Heart right ventricle (tissue), 16 donors: ENCODE data around the gene PRSS22. TPM values are rescaled to one million over a fixed set of nuclear protein-coding genes. Genes with fewer than 3 reads are reported as not detected.

ENCODE experiments used
- ATAC-seq, 8 donors: fragments of 200-7000 bp; cut with Tn5 transposase; one replicate each; pipeline ENCODE4 v1.9.1; 2020; ENCODE audit warnings: mild to moderate bottlenecking in 8 of 8, moderate library complexity in 8 of 8, moderate number of reproducible peaks in 1 of 8
- DNase-seq, 2 donors: peaks; one replicate each; pipeline ENCODE4 v3.0.0-alpha.2; 2020
- H3K27ac ChIP-seq, 10 donors: fragments of 200-600 bp; sonication (generic) in 2 of 10; one replicate each; pipeline versions ENCODE4 v1.5.0 to v1.8.0; 2020 to 2022; ENCODE audit warnings: mild to moderate bottlenecking in 3 of 10
- H3K27me3 ChIP-seq, 7 donors: fragments of 200-600 bp; one replicate each; pipeline ENCODE4 v1.8.0; 2021 to 2022; ENCODE audit warnings: mild to moderate bottlenecking in 2 of 7
- H3K36me3 ChIP-seq, 9 donors: fragments of 200-600 bp; sonication (generic) in 1 of 9; one replicate each; pipeline versions ENCODE4 v1.5.0 to v1.8.0; 2020 to 2022; ENCODE audit warnings: mild to moderate bottlenecking in 2 of 9
- H3K4me1 ChIP-seq, 9 donors: fragments of 200-600 bp; sonication (generic) in 1 of 9; one replicate each; pipeline versions ENCODE4 v1.5.0 to v1.8.0; 2020 to 2022; ENCODE audit warnings: mild to moderate bottlenecking in 4 of 9
- H3K4me3 ChIP-seq, 10 donors: fragments of 200-600 bp; sonication (generic) in 2 of 10; one replicate each; pipeline versions ENCODE4 v1.5.0 to v1.8.0; 2020 to 2022; ENCODE audit warnings: mild to moderate bottlenecking in 7 of 10, moderate library complexity in 2 of 10
- H3K9me3 ChIP-seq, 11 donors: fragments of 200-600 bp in 10 of 11; sonication (generic) in 2 of 11; one replicate each; pipeline versions ENCODE4 v1.5.0 to v1.8.0; 2013 to 2022; ENCODE audit warnings: mild to moderate bottlenecking in 2 of 11, control low read depth in 1 of 11, moderate library complexity in 1 of 11
- WGBS, 2 donors: extraction: QIAGEN DNeasy Blood & Tissue Kit; methylation state at CpG; one replicate each; pipeline ENCODE4 v1.1.7; 2013; ENCODE audit warnings: inconsistent platforms in 1 of 2; 5-methylcytosine and 5-hydroxymethylcytosine counted together
- intact Hi-C, 10 donors: fragments of 100-400 bp; cut with DNase I; formaldehyde crosslinking; loops; one replicate each; pipeline versions ENCODE4 v1.11.1 to v1.14.2; 2022
- polyA plus RNA-seq, 2 donors: library from polyadenylated mRNA; stranded (reverse); fragments of 200-250 nt; gene quantifications; one replicate each; pipeline ENCODE4 v1.2.3, GENCODE V29; 2013
- total RNA-seq, 10 donors: library from RNA; stranded (reverse); fragmentation: NEBNext Ultra II Directional in 3 of 10; extraction: Animal tissue kit (Norgen Biotek cat#: 25700) in 3 of 10; gene quantifications; one replicate each; pipeline versions ENCODE4 v1.2.1 to v1.2.4, GENCODE V29; 2021 to 2023
- TF ChIP-seq, protein P1 (sequence below), 9 donors: fragments of 200-600 bp; sonication (generic) in 2 of 9; IDR thresholded peaks; one replicate each; pipeline versions ENCODE4 v1.5.0 to v1.8.0; 2021 to 2022; ENCODE audit warnings: antibody characterized with exemption in 9 of 9, mild to moderate bottlenecking in 5 of 9, moderate library complexity in 1 of 9
- donor health status: Arrhythmogenic right ventricular cardiomyopathy.
- donor health status: ischemic (EF 13 %, LVEDD 7.1; RV severe dilation, severe dysfunction).
- donor health status: healthy with polysubstance abuse.
- donor health status: DM: no; HTN: yes; CAD: no.
- donor health status: DM: no; HTN: no; CAD: no.
- donor health status: ischemic (EF 25% LVEDD 6.9; RV normal size, moderate dysfunction).
- donor health status: ischemic (EF 25% LVEDD 5.7; RV mildly dilated, moderate dysfunction).
- donor health status: healthy.
- donor health status: DM: yes; HTN: yes; CAD: no.
- donor health status: Ischemic cardiomyopathy.
- donor health status: ischemic (EF 35%, LVEDD 5.7; RV mildly dilated, moderate dysfunction).
- donor health status: nonischemic (EF 11% LVEDD 7.7; RV severe dilation, severe dysfunction).
- donor health status: DM: yes; HTN: yes; CAD: no.
- donor health status: PGD.
- donor health status: ischemic (EF 29% LVEDD 5.4; RV normal size, mild dysfunction).
- donor health status: nonischemic (EF 23%, LVEDD 6.1; RV moderate dilation, normal function).

Gene PRSS22
- total and polyA plus RNA-seq, 12 donors: 0.21 TPM; not detected in 11

DNA sequence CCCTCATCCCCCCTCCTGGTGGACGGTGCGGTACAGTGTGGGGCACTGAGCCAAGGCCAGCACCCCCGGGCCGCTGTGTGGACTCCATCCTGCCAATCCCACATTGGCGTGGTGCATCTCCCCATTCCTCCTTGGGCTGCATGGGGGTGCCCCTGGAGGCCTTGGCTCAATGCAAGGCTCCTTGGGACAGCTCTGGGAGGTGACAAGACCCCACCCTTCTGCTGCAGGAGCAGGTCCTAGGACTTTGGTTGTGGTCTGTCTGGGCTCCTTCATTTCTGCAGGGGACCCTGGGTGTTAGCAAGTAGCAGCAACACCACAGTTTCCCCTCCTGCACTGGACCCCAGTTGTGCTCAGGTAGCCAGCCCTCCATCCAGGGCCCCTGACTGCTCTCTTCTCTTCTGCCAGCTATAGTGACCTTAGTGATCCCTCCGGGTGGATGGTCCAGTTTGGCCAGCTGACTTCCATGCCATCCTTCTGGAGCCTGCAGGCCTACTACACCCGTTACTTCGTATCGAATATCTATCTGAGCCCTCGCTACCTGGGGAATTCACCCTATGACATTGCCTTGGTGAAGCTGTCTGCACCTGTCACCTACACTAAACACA lies 39.6 kb downstream of the PRSS22 start:
- Histone ChIP-seq H3K4me1 (no peaks in the 10 kb centered on the region), H3K4me3 (no peak overlapping the region), H3K9me3 (no peaks in the 10 kb centered on the region), H3K27me3 (peaks cover 0 to 67% (median 42%) of the 10 kb centered on the region in 7 donors), H3K27ac (no peak overlapping the region), H3K36me3 (no peaks in the 10 kb centered on the region)
- DNase-seq (no peak), ATAC-seq (no peak)
- TF ChIP-seq, protein P1, sequence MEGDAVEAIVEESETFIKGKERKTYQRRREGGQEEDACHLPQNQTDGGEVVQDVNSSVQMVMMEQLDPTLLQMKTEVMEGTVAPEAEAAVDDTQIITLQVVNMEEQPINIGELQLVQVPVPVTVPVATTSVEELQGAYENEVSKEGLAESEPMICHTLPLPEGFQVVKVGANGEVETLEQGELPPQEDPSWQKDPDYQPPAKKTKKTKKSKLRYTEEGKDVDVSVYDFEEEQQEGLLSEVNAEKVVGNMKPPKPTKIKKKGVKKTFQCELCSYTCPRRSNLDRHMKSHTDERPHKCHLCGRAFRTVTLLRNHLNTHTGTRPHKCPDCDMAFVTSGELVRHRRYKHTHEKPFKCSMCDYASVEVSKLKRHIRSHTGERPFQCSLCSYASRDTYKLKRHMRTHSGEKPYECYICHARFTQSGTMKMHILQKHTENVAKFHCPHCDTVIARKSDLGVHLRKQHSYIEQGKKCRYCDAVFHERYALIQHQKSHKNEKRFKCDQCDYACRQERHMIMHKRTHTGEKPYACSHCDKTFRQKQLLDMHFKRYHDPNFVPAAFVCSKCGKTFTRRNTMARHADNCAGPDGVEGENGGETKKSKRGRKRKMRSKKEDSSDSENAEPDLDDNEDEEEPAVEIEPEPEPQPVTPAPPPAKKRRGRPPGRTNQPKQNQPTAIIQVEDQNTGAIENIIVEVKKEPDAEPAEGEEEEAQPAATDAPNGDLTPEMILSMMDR (IDR thresholded peaks at IDR 0.05): no peak
- intact Hi-C loops: no loop called here
- 77 to 78% methylated on average over 10 of the region's 10 CpGs for WGBS, 2 donors

DNA sequence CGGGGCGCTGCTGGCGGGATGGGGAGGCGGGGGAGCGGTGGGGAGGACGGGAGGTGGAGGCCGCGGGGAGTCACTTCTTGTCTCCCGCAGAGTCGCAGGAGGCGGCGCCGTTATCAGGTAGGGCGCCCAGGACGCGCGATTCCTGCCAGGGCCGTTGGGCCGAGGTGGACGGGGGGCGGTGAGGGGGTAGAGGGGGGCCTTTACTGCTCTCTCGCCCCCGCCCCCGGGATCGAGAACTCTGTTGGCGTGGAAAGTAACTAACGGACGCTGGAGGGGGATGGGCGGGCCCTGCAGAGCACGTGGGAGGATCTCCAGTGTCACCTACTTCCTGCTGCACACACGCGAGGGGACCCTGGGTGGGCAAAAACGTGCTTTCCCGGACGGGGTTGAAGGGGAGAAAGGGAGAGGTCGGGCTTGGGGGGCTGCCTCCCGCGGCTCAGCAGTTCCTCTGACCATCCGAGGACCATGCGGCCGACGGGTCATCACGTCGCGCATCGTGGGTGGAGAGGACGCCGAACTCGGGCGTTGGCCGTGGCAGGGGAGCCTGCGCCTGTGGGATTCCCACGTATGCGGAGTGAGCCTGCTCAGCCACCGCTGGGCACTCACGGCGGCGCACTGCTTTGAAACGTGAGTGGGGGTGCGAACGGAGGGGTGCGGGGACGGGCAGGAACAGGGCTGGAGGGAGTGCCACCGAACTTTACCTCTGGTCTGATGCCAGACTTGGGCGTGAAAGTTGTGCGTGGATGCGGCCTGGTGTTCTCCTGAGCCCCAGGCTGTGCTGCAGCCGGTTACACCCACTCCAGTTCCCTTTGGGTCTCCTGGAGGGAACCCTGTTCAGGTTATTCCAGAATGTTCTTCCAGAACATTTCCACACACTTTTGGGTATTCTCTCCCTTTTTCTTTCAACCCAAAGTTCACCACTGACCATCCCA lies 40.4 kb downstream of the PRSS22 start:
- TF ChIP-seq, protein P1 (IDR thresholded peaks at IDR 0.05): no peak
- Histone ChIP-seq H3K27me3 (peaks cover 0 to 70% (median 42%) of the 10 kb centered on the region in 7 donors), H3K9me3 (no peaks in the 10 kb centered on the region), H3K4me1 (no peaks in the 10 kb centered on the region), H3K36me3 (no peaks in the 10 kb centered on the region), H3K27ac (no peak overlapping the region), H3K4me3 (no peak overlapping the region)
- 65 to 74% methylated on average over 66 to 68 of the region's 68 CpGs for WGBS, 2 donors
- ATAC-seq (no peak), DNase-seq (no peak)
- intact Hi-C loops: no loop called here

DNA sequence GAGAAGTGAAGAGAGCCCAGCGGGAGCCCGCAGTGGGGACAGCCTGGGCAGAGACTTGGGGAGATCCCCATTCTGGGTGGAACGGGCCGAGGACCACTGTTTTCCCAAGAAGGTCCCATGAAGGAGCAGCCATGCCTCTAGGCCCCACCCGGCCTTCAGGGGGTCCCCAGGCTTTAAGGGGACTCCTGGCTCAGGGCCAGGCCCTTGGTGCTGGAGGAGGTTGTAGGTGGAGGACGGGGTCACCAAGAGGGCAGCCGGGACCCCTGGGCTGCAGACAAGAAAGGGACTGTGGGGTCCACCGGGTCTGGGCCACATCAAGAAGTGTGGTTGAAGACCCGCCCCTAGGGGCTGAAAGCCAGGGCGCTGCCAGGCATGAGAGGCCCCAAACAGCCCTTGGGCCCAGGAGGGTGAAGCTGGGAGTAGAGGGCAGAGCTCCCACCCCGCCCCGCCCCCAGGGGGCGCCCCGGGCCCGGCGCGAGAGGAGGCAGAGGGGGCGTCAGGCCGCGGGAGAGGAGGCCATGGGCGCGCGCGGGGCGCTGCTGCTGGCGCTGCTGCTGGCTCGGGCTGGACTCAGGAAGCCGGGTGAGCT lies 41.1 kb downstream of the PRSS22 start, which contains the start of gene PRSS21:
Gene PRSS21 (plus strand): TSS at position 487 of the 589 bp plus-strand sequence. CDS start 32 bp downstream, at position 519.
- Histone ChIP-seq H3K27me3 (peaks cover 0 to 75% (median 45%) of the 10 kb centered on the region in 7 donors), H3K27ac (no peak within 1 kb of the TSS), H3K36me3 (no peaks in the 10 kb centered on the region), H3K4me3 (no peak within 1 kb of the TSS), H3K4me1 (peaks cover 0 to 3% (median 0%) of the 10 kb centered on the region in 9 donors), H3K9me3 (no peaks in the 10 kb centered on the region)
- ATAC-seq (no peak), DNase-seq (no peak)
- WGBS, 2 donors: 63 to 64% methylated on average over 28 of the region's 28 CpGs
- intact Hi-C loops: no loop called here
- TF ChIP-seq, protein P1 (IDR thresholded peaks at IDR 0.05): no peak

DNA sequence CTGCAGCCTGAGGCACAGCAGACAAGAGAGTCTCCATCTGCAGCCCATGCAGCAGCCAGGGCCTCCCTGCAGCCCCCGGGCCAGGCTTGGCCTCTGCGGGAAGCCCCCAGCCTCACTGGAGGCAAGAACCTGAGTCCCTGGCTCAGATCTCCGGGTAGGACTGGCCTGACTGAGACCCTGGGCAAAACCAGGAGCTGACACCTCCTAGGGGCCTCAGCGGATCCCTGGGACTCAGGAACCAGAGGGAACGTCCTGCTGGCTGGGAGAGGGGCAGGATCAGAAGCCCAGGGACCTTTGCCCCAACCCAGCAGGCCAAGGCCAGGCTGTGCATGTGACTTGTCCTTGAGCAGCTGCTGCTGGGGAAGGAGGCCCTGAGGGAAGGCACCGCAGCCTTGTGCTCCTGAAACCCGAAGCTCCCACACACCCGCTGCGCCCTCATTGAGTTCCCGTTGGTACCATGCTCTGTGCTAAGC lies 42.6 kb downstream of the PRSS22 start:
- 74 to 77% methylated on average over 10 of the region's 10 CpGs for WGBS, 2 donors
- no peak for DNase-seq
- Histone ChIP-seq H3K36me3 (no peaks in the 10 kb centered on the region), H3K27me3 (peaks cover 0 to 81% (median 48%) of the 10 kb centered on the region in 7 donors), H3K27ac (no peak overlapping the region), H3K4me3 (no peak overlapping the region), H3K4me1 (peaks cover 0 to 6% (median 0%) of the 10 kb centered on the region in 9 donors), H3K9me3 (no peaks in the 10 kb centered on the region)
- TF ChIP-seq, protein P1 (IDR thresholded peaks at IDR 0.05): no peak
- intact Hi-C loops: no loop called here
- no peak for ATAC-seq
